Aorta (tissue), 5 donors: ENCODE measurements around the gene ARL15. TPM values are rescaled to one million over a fixed set of nuclear protein-coding genes. Genes with fewer than 3 reads are reported as not detected.

Experiments used
- ATAC-seq: fragments of 200-7000 bp; cut with Tn5 transposase; one replicate; pipeline ENCODE4 v1.9.1; 2022; ENCODE audit warnings: moderate library complexity; ENCODE audit not compliant: low FRiP score
- DNase-seq, 2 donors: peaks; one replicate each; pipeline ENCODE4 v3.0.0-alpha.2; 2020
- H3K27ac ChIP-seq, 2 donors: one replicate each; pipeline ENCODE4 v1.5.1; 2013; ENCODE audit warnings: low read length in 2 of 2, mild to moderate bottlenecking in 2 of 2, moderate library complexity in 2 of 2, control low read depth in 1 of 2, inconsistent platforms in 1 of 2, low read depth in 1 of 2
- H3K27me3 ChIP-seq, 2 donors: one replicate each; pipeline ENCODE4 v1.6.1; 2013; ENCODE audit warnings: control low read depth in 1 of 2, low read length in 1 of 2, mild to moderate bottlenecking in 1 of 2, moderate library complexity in 1 of 2; ENCODE audit not compliant: insufficient read depth in 2 of 2, control insufficient read depth in 1 of 2
- H3K36me3 ChIP-seq, 2 donors: one replicate each; pipeline ENCODE4 v1.6.1; 2013; ENCODE audit warnings: control low read depth in 1 of 2, low read length in 1 of 2, mild to moderate bottlenecking in 1 of 2; ENCODE audit not compliant: insufficient read depth in 2 of 2, control insufficient read depth in 1 of 2
- H3K4me1 ChIP-seq, 2 donors: one replicate each; pipeline ENCODE4 v1.6.1; 2013; ENCODE audit warnings: low read length in 2 of 2, control low read depth in 1 of 2, mild to moderate bottlenecking in 1 of 2, moderate library complexity in 1 of 2; ENCODE audit not compliant: insufficient read depth in 2 of 2, control insufficient read depth in 1 of 2
- H3K4me3 ChIP-seq, 2 donors: one replicate each; pipeline ENCODE4 v1.5.1; 2013; ENCODE audit warnings: low read length in 2 of 2, control low read depth in 1 of 2, mild to moderate bottlenecking in 1 of 2
- H3K9me3 ChIP-seq: one replicate; pipeline ENCODE4 v1.6.1; 2013; ENCODE audit warnings: mild to moderate bottlenecking, low read length; ENCODE audit not compliant: control insufficient read depth
- WGBS, 2 donors: extraction: QIAGEN DNeasy Blood & Tissue Kit; methylation state at CpG; one replicate each; pipeline ENCODE4 v1.1.7; 2013; 5-methylcytosine and 5-hydroxymethylcytosine counted together
- intact Hi-C, 2 donors: fragments of 100-400 bp; cut with DNase I; formaldehyde crosslinking; loops; one replicate each; pipeline versions ENCODE4 v1.14.2 to v1.15.0; 2022
- polyA plus RNA-seq, 2 donors: library from polyadenylated mRNA; stranded (reverse); fragments of 200-250 nt; gene quantifications; one replicate each; pipeline ENCODE4 v1.2.3, GENCODE V29; 2013
- total RNA-seq, 2 donors: library from RNA; stranded (reverse); fragmentation: NEBNext Ultra II Directional; extraction: Animal tissue kit (Norgen Biotek cat#: 25700); gene quantifications; one replicate each; pipeline ENCODE4 v1.2.1, GENCODE V29; 2021
- donor health status: healthy with polysubstance abuse.
- donor health status: Bipolar disorder and iron deficiency.
- donor health status: DM: no; HTN: no; CAD: no.
- donor health status: DM: no; HTN: no; CAD: no.
- donor health status: DM: yes; HTN: yes; CAD: no.

Gene ARL15
- total and polyA plus RNA-seq, 4 donors: 7.4 to 44.7 (median 19.8) TPM

DNA sequence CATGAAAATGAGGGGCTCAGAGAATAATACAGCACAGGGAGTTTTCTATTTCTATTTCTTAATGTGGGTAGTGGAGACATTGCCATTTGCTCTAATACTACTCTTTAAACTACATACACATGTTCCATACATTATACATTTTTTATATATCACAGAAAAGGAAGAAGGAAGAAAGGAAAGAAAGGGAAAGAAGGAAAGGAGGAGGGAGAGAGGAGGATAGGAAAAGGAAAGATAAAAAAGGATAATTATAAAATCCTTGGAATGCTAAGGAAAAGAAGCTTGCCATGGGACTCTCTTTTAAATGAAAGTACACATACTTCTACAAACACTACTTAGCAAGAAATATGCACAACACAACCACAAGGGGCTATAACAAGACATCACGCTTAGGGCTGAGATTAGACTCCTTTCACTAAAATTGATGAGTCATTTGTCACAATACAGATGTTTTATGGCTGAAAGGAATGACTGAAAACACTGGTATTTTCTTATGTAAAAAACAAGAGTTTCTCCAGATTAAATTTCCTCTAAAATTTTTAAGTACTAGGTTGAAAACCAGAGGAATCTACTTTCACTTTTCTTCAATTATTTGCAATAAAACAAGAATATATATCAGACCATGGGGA lies 219.8 kb downstream of the ARL15 start:
- H3K4me3 ChIP-seq: no peak overlapping the region
- no peaks in the 10 kb centered on the region for H3K9me3 ChIP-seq
- no peaks in the 10 kb centered on the region for H3K36me3 ChIP-seq
- H3K4me1 ChIP-seq: no peaks in the 10 kb centered on the region
- H3K27ac ChIP-seq: no peak overlapping the region
- intact Hi-C loops: no loop called here
- no peaks in the 10 kb centered on the region for H3K27me3 ChIP-seq
- ATAC-seq: no peak
- DNase-seq: no peak
- 44 to 54% methylated on average over 1 of the region's 1 CpG for WGBS, 2 donors

DNA sequence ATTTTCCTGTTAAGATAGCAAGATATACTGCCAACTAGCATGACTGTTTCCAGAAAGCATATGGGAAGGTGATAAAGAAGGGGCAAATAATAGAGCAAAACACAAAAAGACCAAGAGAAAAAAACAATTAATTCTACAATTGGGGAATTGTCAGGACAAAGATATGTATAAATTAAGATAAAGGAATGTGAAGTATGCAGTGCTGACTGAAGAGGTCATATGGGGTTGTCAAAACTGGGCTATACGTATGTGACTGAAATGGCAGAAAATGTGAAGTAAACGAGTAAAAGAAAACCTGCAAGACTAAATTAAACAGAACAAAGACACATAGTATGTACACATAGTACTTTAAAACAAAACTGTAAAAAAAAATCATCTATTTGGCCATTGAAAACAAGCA lies 222.3 kb downstream of the ARL15 start:
- no peak for ATAC-seq
- Histone ChIP-seq H3K36me3 (no peaks in the 10 kb centered on the region), H3K27me3 (no peaks in the 10 kb centered on the region), H3K4me1 (no peaks in the 10 kb centered on the region), H3K27ac (no peak overlapping the region), H3K4me3 (no peak overlapping the region), H3K9me3 (no peaks in the 10 kb centered on the region)
- 71 to 81% methylated on average over 2 of the region's 2 CpGs for WGBS, 2 donors
- intact Hi-C loops: no loop called here
- DNase-seq: no peak

DNA sequence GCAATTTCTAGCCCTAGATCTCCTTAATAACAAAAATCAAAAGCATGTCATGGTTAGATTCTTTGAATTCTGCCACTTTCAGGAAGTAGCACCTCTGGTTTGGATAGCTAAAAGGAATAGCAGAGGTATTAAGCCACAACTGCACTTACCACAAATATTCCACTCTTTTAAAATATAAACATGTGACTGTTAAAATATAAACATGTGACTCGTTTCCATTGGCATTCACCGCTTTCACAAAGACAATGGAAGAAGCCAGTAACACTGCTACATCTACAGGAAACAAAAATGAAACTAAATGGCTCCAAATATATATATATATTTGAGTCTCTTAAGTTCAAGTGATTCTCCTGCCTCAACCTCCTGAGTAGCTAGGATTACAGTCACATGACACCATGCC lies 222.9 kb downstream of the ARL15 start:
- no peaks in the 10 kb centered on the region for H3K36me3 ChIP-seq
- ATAC-seq (no peak), DNase-seq (no peak)
- 35 to 44% methylated on average over 2 of the region's 2 CpGs for WGBS, 2 donors
- no peaks in the 10 kb centered on the region for H3K9me3 ChIP-seq
- H3K4me3 ChIP-seq: no peak overlapping the region
- intact Hi-C loops: no loop called here
- H3K27ac ChIP-seq: no peak overlapping the region
- H3K27me3 ChIP-seq: no peaks in the 10 kb centered on the region
- no peaks in the 10 kb centered on the region for H3K4me1 ChIP-seq

DNA sequence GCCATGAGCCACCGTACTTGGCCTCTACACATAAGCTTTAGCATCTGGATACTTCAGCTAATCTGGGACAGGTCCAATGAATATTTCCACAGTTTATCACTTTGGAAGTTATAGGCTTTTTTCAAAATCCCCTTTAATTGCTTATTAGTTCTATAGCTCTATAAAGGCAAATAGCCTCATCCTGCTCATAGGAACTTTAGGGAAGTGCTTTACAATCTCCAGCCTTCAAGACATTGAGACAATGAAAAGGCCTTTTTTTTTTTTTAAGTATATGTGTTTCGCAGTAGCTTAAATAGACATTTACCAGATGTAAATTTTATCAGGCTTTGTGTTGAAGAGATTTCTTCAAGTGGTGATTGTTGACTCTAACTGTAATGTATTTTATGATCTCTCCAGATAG lies 224.2 kb downstream of the ARL15 start:
- H3K27ac ChIP-seq: no peak overlapping the region

DNA sequence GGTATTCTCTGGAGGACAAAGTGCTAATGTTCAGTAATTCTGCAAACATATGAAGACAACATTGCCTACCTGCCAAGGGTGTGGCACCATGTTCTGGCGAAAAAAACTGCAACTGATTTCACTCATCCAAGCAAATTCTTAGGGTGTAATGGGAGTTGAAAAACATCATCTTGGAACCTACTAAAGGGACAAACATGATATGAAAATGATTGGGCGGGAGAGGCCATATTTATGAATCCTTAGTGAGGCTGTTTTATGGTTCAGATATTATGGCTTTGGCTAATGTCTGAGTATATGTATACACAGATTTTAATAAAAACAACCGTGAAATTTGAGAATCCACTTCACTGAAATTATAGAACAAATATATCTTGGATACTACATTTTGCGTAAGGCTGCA lies 225.7 kb downstream of the ARL15 start:
- no peaks in the 10 kb centered on the region for H3K4me1 ChIP-seq
- no peak overlapping the region for H3K27ac ChIP-seq
- intact Hi-C loops: no loop called here
- no peaks in the 10 kb centered on the region for H3K36me3 ChIP-seq
- H3K9me3 ChIP-seq: no peaks in the 10 kb centered on the region
- ATAC-seq (no peak), DNase-seq (no peak)
- H3K4me3 ChIP-seq: no peak overlapping the region
- 85 to 97% methylated on average over 4 of the region's 4 CpGs for WGBS, 2 donors
- no peaks in the 10 kb centered on the region for H3K27me3 ChIP-seq

More for the DNA sequence above, 224.2 kb downstream of the ARL15 start:
- H3K27me3 ChIP-seq: no peaks in the 10 kb centered on the region
- intact Hi-C loops: no loop called here
- no peaks in the 10 kb centered on the region for H3K9me3 ChIP-seq
- H3K4me3 ChIP-seq: no peak overlapping the region
- H3K36me3 ChIP-seq: no peaks in the 10 kb centered on the region
- 91 to 92% methylated on average over 2 of the region's 2 CpGs for WGBS, 2 donors
- ATAC-seq (no peak), DNase-seq (no peak)
- H3K4me1 ChIP-seq: no peaks in the 10 kb centered on the region

DNA sequence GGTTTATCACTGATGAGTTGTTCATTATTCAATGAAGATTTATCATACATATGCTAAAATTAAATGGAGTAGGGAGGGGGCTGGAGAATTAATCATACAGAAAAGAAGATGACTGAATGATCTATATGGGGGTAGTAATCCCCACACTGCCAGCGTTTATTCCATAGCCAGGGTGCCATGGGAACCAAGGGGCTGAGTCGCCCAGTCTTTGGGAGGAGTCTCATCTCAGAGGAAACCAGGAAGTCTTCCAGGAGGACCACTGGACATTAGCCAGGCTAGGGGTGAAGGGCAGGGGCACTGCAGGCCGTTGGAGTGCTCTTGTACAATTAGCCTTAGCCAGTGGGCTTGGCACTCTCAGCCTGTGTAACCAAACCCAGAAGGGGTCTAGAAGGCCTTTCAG lies 226.5 kb downstream of the ARL15 start:
- H3K27me3 ChIP-seq: no peaks in the 10 kb centered on the region
- H3K36me3 ChIP-seq: no peaks in the 10 kb centered on the region
- no peak overlapping the region for H3K4me3 ChIP-seq
- no peak overlapping the region for H3K27ac ChIP-seq
- 51 to 66% methylated on average over 3 of the region's 3 CpGs for WGBS, 2 donors
- intact Hi-C loops: no loop called here
- H3K9me3 ChIP-seq: no peaks in the 10 kb centered on the region
- no peaks in the 10 kb centered on the region for H3K4me1 ChIP-seq
- ATAC-seq (no peak), DNase-seq (no peak)

DNA sequence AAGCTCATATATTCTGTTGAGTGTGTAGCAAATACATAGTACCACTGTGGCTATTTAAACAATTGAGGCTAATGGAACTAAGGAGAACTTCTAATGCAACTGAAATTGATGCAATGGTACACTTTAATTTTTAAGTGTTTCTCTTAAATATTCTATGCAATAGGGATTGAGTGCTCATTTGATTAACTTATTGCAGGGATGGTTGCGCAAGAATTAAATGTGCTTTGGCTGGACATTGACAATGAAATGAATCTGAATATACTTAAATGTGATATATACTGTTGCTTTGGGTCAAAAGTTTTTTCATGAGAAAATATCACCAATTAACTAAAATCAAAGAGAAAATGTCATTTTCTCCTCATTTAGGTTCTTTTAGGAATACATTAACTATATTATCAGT lies 227.1 kb downstream of the ARL15 start:
- intact Hi-C loops: no loop called here
- Histone ChIP-seq H3K4me3 (no peak overlapping the region), H3K9me3 (no peaks in the 10 kb centered on the region), H3K27ac (no peak overlapping the region), H3K36me3 (no peaks in the 10 kb centered on the region), H3K27me3 (no peaks in the 10 kb centered on the region), H3K4me1 (no peaks in the 10 kb centered on the region)
- WGBS, 2 donors: 98 to 100% methylated on average over 1 of the region's 1 CpG
- ATAC-seq (no peak), DNase-seq (no peak)

DNA sequence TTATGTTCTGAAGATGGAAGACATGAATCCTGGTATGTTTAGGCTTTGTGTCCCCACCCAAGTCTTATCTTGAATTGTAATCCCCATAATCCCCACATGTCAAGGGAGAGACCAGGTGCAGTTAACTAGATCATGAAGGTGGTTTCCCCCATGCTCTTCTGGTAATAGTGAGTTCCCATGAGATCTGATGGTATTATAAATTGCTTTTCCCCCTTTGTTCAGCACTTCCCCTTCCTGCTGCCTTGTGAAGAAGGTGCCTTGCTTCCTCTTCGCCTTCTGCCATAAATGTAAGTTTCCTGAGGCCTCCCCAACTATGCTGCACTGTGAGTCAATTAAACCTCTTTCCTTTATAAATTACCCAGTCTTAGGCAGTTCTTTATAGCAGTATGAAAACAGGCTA lies 229.0 kb downstream of the ARL15 start:
- ATAC-seq: no peak
- Histone ChIP-seq H3K4me3 (no peak overlapping the region), H3K27me3 (no peaks in the 10 kb centered on the region), H3K27ac (no peak overlapping the region), H3K36me3 (no peaks in the 10 kb centered on the region), H3K9me3 (no peaks in the 10 kb centered on the region), H3K4me1 (no peaks in the 10 kb centered on the region)
- WGBS, 2 donors: 96 to 97% methylated on average over 1 of the region's 1 CpG
- intact Hi-C loops: no loop called here
- DNase-seq: no peak

DNA sequence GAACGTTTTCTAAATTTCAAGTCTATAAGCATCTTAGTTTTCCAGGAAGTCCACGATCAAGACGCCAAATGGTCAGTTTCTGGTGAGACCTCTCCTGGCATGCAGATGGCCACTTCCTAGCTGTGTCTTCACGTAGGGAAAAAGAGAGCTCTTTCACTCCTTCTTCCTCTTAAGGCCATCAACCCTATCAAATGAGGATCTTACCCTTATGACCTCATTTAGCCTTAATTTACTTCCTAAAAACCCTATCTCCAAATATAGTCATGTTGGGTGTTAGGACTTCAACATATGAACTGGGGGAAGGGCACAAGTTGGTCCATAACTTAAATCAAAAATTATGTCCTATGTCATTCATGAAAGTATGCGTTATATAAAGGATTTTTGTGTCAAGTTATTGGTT lies 229.5 kb downstream of the ARL15 start:
- Histone ChIP-seq H3K27me3 (no peaks in the 10 kb centered on the region), H3K27ac (no peak overlapping the region), H3K9me3 (no peaks in the 10 kb centered on the region), H3K4me1 (no peaks in the 10 kb centered on the region), H3K36me3 (no peaks in the 10 kb centered on the region), H3K4me3 (no peak overlapping the region)
- DNase-seq (no peak), ATAC-seq (no peak)
- WGBS, 2 donors: 94% methylated on average over 5 of the region's 5 CpGs
- intact Hi-C loops: no loop called here
